MM.1S (cell line): ENCODE data around the gene CACNB2.
"Not testable (repeated sequence)": the region's sequence is repeated elsewhere in the genome, so short reads cannot be mapped to it uniquely, and the experiment has no call there.

Experiments used
- DNase-seq: peaks from one replicate; pipeline ENCODE4 v3.0.0-alpha.2; 2015
- H2AFZ ChIP-seq: fragments of 300-600 bp; sonication (generic); 2 replicates; pipeline ENCODE4 v1.6.0; 2016; ENCODE audit warnings: antibody characterized with exemption, low read length
- H3F3A ChIP-seq: fragments of 300-600 bp; sonication (generic); 2 replicates; pipeline ENCODE4 v1.6.1; 2016; ENCODE audit warnings: mild to moderate bottlenecking, antibody characterized with exemption, low read length, moderate library complexity, mixed read lengths; ENCODE audit not compliant: insufficient read depth
- H3K27ac ChIP-seq: fragments of 300-600 bp; sonication (generic); 2 replicates; pipeline ENCODE4 v1.5.1; 2016; ENCODE audit warnings: mild to moderate bottlenecking, low read length
- H3K27me3 ChIP-seq: fragments of 300-600 bp; sonication (generic); replicated peaks from 2 replicates; pipeline ENCODE4 v1.6.0; 2016; ENCODE audit warnings: low read length; ENCODE audit not compliant: insufficient read depth
- H3K36me3 ChIP-seq: fragments of 300-600 bp; sonication (generic); replicated peaks from 2 replicates; pipeline ENCODE4 v1.6.1; 2016; ENCODE audit warnings: mild to moderate bottlenecking, low read length, mixed read lengths; ENCODE audit not compliant: insufficient read depth
- H3K4me1 ChIP-seq: fragments of 300-600 bp; sonication (generic); 2 replicates; pipeline ENCODE4 v1.6.1; 2016; ENCODE audit warnings: low read length, mixed read lengths
- H3K4me2 ChIP-seq: fragments of 300-600 bp; sonication (generic); 2 replicates; pipeline ENCODE4 v1.6.0; 2016; ENCODE audit warnings: low read depth, low read length
- H3K4me3 ChIP-seq: fragments of 300-600 bp; sonication (generic); 2 replicates; pipeline ENCODE4 v1.5.1; 2016; ENCODE audit warnings: low read length, mixed read lengths
- H3K79me2 ChIP-seq: fragments of 300-600 bp; sonication (generic); 2 replicates; pipeline ENCODE4 v1.6.1; 2016; ENCODE audit warnings: mixed run types, low read length, mixed read lengths
- H3K9ac ChIP-seq: fragments of 300-600 bp; sonication (generic); 2 replicates; pipeline ENCODE4 v1.6.1; 2016; ENCODE audit warnings: low read length, mixed read lengths
- H3K9me2 ChIP-seq: fragments of 300-600 bp; sonication (generic); replicated peaks from 2 replicates; pipeline ENCODE4 v1.6.1; 2016; ENCODE audit warnings: mild to moderate bottlenecking, low read length, mixed read lengths; ENCODE audit not compliant: insufficient read depth
- H3K9me3 ChIP-seq: fragments of 300-600 bp; sonication (generic); replicated peaks from 2 replicates; pipeline ENCODE4 v1.6.1; 2016; ENCODE audit warnings: mild to moderate bottlenecking, low read length, mixed read lengths; ENCODE audit not compliant: insufficient read depth
- H4K20me1 ChIP-seq: fragments of 300-600 bp; sonication (generic); 2 replicates; pipeline ENCODE4 v1.6.1; 2016; ENCODE audit warnings: mild to moderate bottlenecking, low read length, moderate library complexity, mixed read lengths; ENCODE audit not compliant: insufficient read depth
- EZH2 ChIP-seq: fragments of 300-600 bp; sonication (generic); optimal IDR thresholded peaks from 2 replicates; pipeline ENCODE3; 2017; ENCODE audit warnings: low read depth, mild to moderate bottlenecking, antibody characterized with exemption, low read length, mixed read lengths
- EZH2phosphoT487 ChIP-seq: fragments of 300-600 bp; sonication (generic); IDR thresholded peaks from 2 replicates; pipeline ENCODE4 v1.6.1; 2018; ENCODE audit warnings: antibody characterized with exemption, low read length
- TF ChIP-seq, protein P1 (sequence below): fragments of 300-600 bp; sonication (generic); IDR thresholded peaks from 2 replicates; pipeline ENCODE4 v1.5.1; 2016; ENCODE audit warnings: antibody characterized with exemption, low read length, mixed read lengths

The CACNB2 gene

GRCh38 chr10:18582803-18583202, 442.6 kb downstream of the CACNB2 start:
- H3K27me3 ChIP-seq = no peaks in the 10 kb centered on the region
- H3K9me2 ChIP-seq = no peaks in the 10 kb centered on the region
- H4K20me1 ChIP-seq = no peaks in the 10 kb centered on the region
- DNase-seq = peak; percentile 27
- no peaks in the 10 kb centered on the region for H3K9me3 ChIP-seq
- no peak overlapping the region for H3K9ac ChIP-seq
- H3K27ac ChIP-seq = no peak overlapping the region
- H3K4me1 ChIP-seq = peaks cover 16% of the 10 kb centered on the region
- no peaks in the 10 kb centered on the region for H3K36me3 ChIP-seq
- H3K4me3 ChIP-seq = no peak overlapping the region
- H3K4me2 ChIP-seq = no peak overlapping the region
- H3K79me2 ChIP-seq = no peaks in the 10 kb centered on the region
- TF ChIP-seq, protein P1, sequence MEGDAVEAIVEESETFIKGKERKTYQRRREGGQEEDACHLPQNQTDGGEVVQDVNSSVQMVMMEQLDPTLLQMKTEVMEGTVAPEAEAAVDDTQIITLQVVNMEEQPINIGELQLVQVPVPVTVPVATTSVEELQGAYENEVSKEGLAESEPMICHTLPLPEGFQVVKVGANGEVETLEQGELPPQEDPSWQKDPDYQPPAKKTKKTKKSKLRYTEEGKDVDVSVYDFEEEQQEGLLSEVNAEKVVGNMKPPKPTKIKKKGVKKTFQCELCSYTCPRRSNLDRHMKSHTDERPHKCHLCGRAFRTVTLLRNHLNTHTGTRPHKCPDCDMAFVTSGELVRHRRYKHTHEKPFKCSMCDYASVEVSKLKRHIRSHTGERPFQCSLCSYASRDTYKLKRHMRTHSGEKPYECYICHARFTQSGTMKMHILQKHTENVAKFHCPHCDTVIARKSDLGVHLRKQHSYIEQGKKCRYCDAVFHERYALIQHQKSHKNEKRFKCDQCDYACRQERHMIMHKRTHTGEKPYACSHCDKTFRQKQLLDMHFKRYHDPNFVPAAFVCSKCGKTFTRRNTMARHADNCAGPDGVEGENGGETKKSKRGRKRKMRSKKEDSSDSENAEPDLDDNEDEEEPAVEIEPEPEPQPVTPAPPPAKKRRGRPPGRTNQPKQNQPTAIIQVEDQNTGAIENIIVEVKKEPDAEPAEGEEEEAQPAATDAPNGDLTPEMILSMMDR = no peak
- TF ChIP-seq EZH2phosphoT487 = no peak
- TF ChIP-seq EZH2 = no peak
- no peak overlapping the region for H2AFZ ChIP-seq
- H3F3A ChIP-seq = peaks cover 8% of the 10 kb centered on the region

DNA sequence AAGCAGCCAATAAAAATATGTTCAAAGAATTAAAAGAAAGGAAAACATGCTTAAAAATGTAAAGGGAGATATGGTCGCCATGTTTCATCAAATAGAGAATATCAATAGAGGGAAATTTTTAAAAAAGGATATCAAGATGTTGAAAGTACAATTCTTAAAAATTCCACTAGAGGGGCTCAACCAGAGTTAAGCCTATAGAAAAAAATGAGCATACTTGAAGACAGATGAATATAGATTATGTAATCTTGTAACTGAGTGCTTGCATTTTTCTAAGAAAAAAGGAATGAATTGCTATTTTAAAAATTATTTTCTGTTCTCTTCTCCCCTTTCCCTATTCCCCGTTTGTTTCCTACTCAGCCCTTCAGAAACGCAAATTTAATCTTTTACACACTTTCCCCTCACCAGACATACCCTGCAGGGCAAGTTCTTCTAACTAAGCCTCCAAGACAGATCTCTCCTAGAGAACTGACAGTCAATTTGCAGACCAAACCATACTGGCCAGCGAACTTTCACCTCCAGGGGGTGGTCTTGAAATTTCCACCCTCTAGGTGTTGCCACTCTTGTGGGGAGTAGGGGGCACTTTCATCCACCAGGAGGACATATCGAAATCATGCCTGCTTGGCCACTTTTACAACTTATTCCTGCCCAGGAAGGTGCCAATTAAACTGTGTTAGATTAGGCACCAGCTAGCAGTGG, 443.5 kb downstream of the CACNB2 start:
- no peaks in the 10 kb centered on the region for H3K9me3 ChIP-seq
- no peak overlapping the region for H3K9ac ChIP-seq
- H3K36me3 ChIP-seq = no peaks in the 10 kb centered on the region
- no peaks in the 10 kb centered on the region for H3K9me2 ChIP-seq
- H3K4me3 ChIP-seq = no peak overlapping the region
- no peak overlapping the region for H3K4me2 ChIP-seq
- no peaks in the 10 kb centered on the region for H4K20me1 ChIP-seq
- H3K27me3 ChIP-seq = no peaks in the 10 kb centered on the region
- no peak overlapping the region for H3K27ac ChIP-seq
- no peak for DNase-seq
- peaks cover under 1% of the 10 kb centered on the region for H3F3A ChIP-seq
- no peaks in the 10 kb centered on the region for H3K79me2 ChIP-seq
- H2AFZ ChIP-seq = no peak overlapping the region
- no peak for TF ChIP-seq EZH2
- TF ChIP-seq, protein P1 = peak; percentile 25
- no peak for TF ChIP-seq EZH2phosphoT487
- H3K4me1 ChIP-seq = peaks cover 10% of the 10 kb centered on the region

DNA sequence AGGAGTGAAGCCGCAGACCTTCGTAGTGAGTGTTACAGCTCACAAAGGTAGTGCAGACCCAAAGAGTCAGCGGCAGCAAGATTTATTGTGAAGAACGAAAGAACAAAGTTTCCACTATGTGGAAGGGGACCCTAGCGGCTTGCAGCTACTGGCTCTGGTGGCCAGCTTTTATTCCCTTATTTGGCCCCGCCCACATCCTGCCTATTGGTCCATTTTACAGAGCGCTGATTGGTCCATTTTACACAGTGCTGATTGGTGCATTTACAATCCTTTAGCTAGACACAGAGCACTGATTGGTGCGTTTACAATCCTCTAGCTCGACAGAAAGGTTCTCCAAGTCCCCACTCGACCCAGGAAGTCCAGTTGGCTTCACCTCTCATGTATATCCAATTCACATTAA, 446.4 kb downstream of the CACNB2 start:
- not testable (repeated sequence) for H3K27ac ChIP-seq, H3K79me2 ChIP-seq, H4K20me1 ChIP-seq, H3K36me3 ChIP-seq, H2AFZ ChIP-seq, H3F3A ChIP-seq, H3K4me3 ChIP-seq, H3K9me2 ChIP-seq, H3K9me3 ChIP-seq, H3K4me1 ChIP-seq, H3K27me3 ChIP-seq, DNase-seq, H3K9ac ChIP-seq, H3K4me2 ChIP-seq

DNA sequence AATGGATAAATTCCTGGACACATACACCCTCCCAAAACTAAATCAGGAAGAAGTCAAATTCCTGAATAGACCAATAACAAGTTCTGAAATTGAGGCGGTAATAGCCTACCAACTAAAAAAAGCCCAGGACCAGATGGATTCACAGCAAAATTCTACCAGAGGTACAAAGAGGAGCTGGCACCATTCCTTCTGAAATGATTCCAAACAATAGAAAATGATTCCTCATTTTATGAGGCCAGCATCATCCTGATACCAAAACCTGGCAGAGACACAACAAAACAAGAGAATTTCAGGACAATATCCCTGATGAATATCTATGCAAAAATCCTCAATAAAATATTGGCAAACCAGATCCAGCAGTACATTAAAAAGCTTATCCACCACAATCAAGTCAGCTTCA, 450.9 kb downstream of the CACNB2 start:
- not testable (repeated sequence) for H3K79me2 ChIP-seq, H3K9ac ChIP-seq, H3K27ac ChIP-seq, DNase-seq, H3K4me2 ChIP-seq, H3K9me2 ChIP-seq, H3K4me1 ChIP-seq, H3K9me3 ChIP-seq, H3F3A ChIP-seq, H4K20me1 ChIP-seq, H3K27me3 ChIP-seq, H2AFZ ChIP-seq, H3K36me3 ChIP-seq, H3K4me3 ChIP-seq
